BLaER1 treated with 17β-estradiol and CSF1 and Interleukin-3, amounts not matched to agents 10 nM and 100 nM (cell line): ENCODE measurements around the gene NMUR1.
A peak's percentile ranks its signal among the peaks of the same experiment; 100 is the strongest.
"Not testable (repeated sequence)": the region's sequence is repeated elsewhere in the genome, so short reads cannot be mapped to it uniquely, and the experiment has no call there.

Source experiments
- H3K27ac ChIP-seq, 11 experiments: shearing (Covaris generic); formaldehyde crosslinking; 2 replicates each; pipeline ENCODE4 v1.8.1; 2022
- H3K27me3 ChIP-seq, 11 experiments: shearing (Covaris generic); formaldehyde crosslinking; 2 replicates each; pipeline ENCODE4 v1.8.1; 2022
- H3K36me3 ChIP-seq, 11 experiments: shearing (Covaris generic); formaldehyde crosslinking; 2 replicates each; pipeline ENCODE4 v1.8.1; 2022
- H3K4me1 ChIP-seq, 10 experiments: shearing (Covaris generic); formaldehyde crosslinking; 2 replicates each; pipeline ENCODE4 v1.8.1; 2022
- H3K4me2 ChIP-seq, 11 experiments: shearing (Covaris generic); formaldehyde crosslinking; 2 replicates each; pipeline ENCODE4 v1.8.1; 2022
- H3K4me3 ChIP-seq, 10 experiments: shearing (Covaris generic); formaldehyde crosslinking; 2 replicates each; pipeline ENCODE4 v1.8.1; 2022
- H3K9ac ChIP-seq, 11 experiments: shearing (Covaris generic); formaldehyde crosslinking; 2 replicates each; pipeline ENCODE4 v1.8.1; 2022
- H3K9me3 ChIP-seq, 11 experiments: shearing (Covaris generic); formaldehyde crosslinking; replicated peaks in 1 of 11; 2 replicates each; pipeline ENCODE4 v1.8.1; 2022
- H4K20me1 ChIP-seq, 11 experiments: shearing (Covaris generic); formaldehyde crosslinking; 2 replicates each; pipeline ENCODE4 v1.8.1; 2022
- Cebpa-rat ChIP-seq, 11 experiments: shearing (Covaris generic); IDR thresholded peaks; 2 replicates each; pipeline ENCODE4 v1.8.1; 2022

The NMUR1 gene

DNA sequence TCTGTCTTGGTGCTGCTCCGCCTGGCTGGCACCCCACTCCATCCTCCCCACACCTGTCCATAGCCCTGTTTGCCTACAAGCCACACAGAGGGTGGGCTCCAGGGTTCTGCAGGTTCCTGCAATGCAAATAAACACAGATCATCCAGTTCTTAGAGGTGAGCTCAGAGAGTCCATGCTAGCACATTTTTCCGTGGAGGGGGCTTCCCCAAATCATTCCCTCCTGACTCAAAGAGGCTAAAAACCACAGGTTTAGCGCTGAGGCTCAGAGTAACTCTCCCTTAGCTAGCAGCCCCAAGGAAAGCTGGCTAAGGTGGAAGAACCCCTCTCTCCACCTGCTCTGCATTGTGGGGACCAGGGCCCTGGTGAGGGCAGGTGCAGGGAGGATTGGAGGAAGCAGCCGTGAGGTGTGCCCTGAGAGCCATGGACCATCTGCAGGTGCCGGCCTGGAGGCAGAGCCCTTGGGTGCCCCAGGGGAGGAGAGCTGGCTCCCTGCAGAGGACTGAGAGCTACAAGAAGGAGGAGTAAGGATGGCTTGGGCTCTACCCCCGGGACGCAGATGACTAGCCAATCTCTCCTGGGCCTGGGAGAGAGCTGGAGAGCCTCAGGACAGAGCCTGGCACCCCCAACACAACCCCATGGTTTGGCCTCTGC lies 38.7 kb upstream of the NMUR1 start:
- H3K4me2 ChIP-seq = peak overlapping the region; percentile 17 to 72 (median 46); a peak in 21 of 22 replicates
- no peak overlapping the region; a peak in 1 of 22 replicates for H3K9ac ChIP-seq
- no peak overlapping the region for H3K27ac ChIP-seq
- TF ChIP-seq Cebpa-rat (IDR thresholded peaks at IDR 0.05) = no peak
- peaks cover 0 to 18% (median 0%) of the 10 kb centered on the region in 11 experiments; a peak in 4 of 22 replicates for H3K9me3 ChIP-seq
- H4K20me1 ChIP-seq = no peaks in the 10 kb centered on the region
- peaks cover 11 to 20% (median 16%) of the 10 kb centered on the region in 10 experiments; a peak in 18 of 20 replicates for H3K4me1 ChIP-seq
- no peaks in the 10 kb centered on the region for H3K27me3 ChIP-seq
- H3K36me3 ChIP-seq = no peaks in the 10 kb centered on the region
- H3K4me3 ChIP-seq = no peak overlapping the region

DNA sequence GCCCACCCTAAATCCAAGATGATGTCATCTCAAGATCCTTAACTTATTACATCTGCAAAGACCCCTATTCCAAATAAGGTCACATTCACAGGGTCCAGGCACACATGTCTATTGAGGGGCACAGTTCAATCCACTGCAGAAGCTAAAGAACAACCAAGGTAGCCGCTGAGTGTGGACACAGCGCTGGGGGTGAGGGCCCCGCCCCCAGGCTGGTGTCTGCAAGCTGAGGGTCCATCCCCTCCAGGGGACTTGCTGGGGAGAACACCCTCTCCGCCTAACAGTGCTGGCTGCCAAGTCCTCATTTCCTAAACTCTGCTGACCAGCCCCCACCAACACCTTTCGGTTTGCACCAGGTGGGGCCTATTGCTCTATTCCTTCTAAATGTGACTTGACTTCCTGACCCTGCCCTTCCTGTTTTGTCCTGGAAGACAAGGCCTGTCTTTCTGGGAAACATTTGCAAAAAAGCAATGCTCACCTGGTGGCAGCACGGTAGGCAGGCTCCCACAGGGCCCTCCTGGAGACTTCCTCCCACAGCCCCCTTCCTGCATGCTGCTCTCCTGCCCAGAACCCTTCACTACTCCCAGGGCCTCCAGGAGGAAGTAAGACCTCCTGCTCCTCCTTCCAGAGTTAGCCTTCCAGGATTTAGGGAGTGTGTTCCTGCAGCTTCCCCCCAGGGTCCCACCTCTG lies 38.0 kb upstream of the NMUR1 start:
- Histone ChIP-seq H3K36me3 (no peaks in the 10 kb centered on the region), H3K27ac (no peak overlapping the region), H3K9ac (no peak overlapping the region; a peak in 1 of 22 replicates), H3K4me3 (no peak overlapping the region), H4K20me1 (no peaks in the 10 kb centered on the region), H3K9me3 (peaks cover 0 to 18% (median 0%) of the 10 kb centered on the region in 11 experiments; a peak in 4 of 22 replicates), H3K4me1 (peaks cover 11 to 22% (median 16%) of the 10 kb centered on the region in 10 experiments; a peak in 18 of 20 replicates), H3K27me3 (no peaks in the 10 kb centered on the region), H3K4me2 (peak overlapping the region; percentile 17 to 72 (median 46))
- no peak for TF ChIP-seq Cebpa-rat (IDR thresholded peaks at IDR 0.05)

DNA sequence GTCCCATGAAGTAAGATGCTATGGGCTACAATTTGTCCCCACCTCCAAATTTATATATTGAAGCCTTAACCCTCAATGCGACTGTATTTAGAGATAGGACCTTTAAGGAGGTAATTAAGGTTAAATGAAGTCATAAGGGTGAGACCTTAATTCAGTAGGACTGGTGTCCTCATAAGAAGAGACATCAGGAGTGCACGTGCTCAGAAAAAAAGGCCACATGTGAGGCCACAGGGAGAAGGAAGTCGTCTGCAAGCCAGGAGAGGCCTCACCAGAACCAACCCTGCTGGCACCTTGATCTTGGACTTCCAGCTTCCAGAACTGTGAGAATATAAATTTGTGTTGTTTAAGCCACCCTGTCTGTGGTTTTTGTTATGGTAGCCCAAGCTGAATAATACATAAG lies 36.9 kb upstream of the NMUR1 start:
- TF ChIP-seq Cebpa-rat (IDR thresholded peaks at IDR 0.05) = no peak

DNA sequence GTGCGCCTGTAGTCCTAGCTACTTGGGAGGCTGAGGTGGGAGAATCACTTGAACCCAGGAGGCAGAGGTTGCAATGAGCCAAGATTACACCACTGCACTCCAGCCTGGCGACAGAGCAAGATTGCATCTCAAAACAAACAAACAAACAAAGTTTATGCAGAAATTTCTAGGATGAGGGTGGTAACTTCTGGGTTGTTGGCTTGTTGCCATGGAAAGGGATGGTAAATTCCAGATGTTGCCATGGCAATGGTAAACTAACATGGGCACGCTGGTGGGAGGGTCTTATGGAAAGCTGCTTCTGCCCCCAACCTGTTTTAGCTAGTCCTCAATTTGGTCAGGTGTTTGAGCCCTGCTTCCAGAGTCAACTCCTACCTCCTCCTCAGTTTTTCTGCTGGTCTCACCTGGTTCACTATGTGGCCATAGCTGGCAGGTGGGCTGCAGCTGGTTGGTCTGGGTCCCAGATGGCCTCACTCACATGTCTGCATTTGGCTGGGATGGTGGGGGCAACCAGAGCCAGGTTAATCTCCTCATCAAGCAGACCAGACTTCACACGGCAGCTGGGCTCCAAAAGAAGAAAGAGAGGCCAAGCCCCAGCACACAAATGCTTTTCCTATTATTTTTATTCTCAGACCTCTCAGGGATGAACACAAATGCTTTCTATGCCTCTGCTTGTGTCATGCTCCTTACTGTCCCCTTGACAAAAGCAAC lies 35.8 kb upstream of the NMUR1 start:
- H3K36me3 ChIP-seq = no peaks in the 10 kb centered on the region
- no peak overlapping the region for H3K9ac ChIP-seq
- H3K9me3 ChIP-seq = peaks cover 0 to 17% (median 0%) of the 10 kb centered on the region in 11 experiments; a peak in 4 of 22 replicates
- H3K4me1 ChIP-seq = peaks cover 11 to 23% (median 16%) of the 10 kb centered on the region in 10 experiments; a peak in 18 of 20 replicates
- H3K27ac ChIP-seq = no peak overlapping the region
- no peaks in the 10 kb centered on the region for H3K27me3 ChIP-seq
- no peaks in the 10 kb centered on the region for H4K20me1 ChIP-seq
- no peak for TF ChIP-seq Cebpa-rat (IDR thresholded peaks at IDR 0.05)
- H3K4me3 ChIP-seq = no peak overlapping the region
- no peak overlapping the region for H3K4me2 ChIP-seq

More for the DNA sequence above, 36.9 kb upstream of the NMUR1 start:
- Histone ChIP-seq H3K9ac (no peak overlapping the region), H3K4me2 (no peak overlapping the region), H3K27me3 (no peaks in the 10 kb centered on the region), H3K27ac (no peak overlapping the region), H3K9me3 (peaks cover 0 to 18% (median 0%) of the 10 kb centered on the region in 11 experiments; a peak in 4 of 22 replicates), H3K4me1 (peaks cover 11 to 23% (median 16%) of the 10 kb centered on the region in 10 experiments; a peak in 18 of 20 replicates), H3K36me3 (no peaks in the 10 kb centered on the region), H3K4me3 (no peak overlapping the region), H4K20me1 (no peaks in the 10 kb centered on the region)

DNA sequence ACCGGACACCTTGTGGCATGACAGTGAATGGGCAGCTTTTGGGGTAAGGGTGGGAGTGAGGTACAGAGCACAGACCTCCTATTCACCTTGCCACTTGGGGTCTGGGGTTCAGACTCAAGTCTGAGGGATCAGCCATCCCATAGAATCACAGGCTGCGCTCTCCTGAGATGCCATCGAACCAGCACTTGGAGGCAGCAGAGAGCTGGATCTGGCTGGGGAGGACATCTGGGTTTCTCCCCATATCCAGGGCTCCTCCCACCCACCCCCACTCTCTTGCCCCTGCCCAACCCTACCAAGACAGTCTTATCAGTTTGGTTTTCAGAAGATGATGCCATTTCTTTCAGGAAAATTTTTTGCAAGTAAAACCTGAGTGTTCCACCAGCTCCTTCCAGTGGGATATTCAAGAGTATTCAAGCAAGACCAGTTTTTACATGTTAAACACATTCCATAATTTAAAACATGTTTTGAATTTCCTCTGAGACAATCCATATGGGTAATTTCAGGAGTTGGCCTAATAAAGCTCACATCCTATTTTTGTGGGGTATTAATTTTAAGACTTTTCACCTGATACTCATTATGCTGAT lies 33.2 kb upstream of the NMUR1 start:
- no peak for TF ChIP-seq Cebpa-rat (IDR thresholded peaks at IDR 0.05)
- no peak overlapping the region for H3K4me3 ChIP-seq
- peaks cover 0 to 12% (median 0%) of the 10 kb centered on the region in 11 experiments; a peak in 4 of 22 replicates for H3K9me3 ChIP-seq
- H3K4me2 ChIP-seq = no peak overlapping the region
- H4K20me1 ChIP-seq = no peaks in the 10 kb centered on the region
- H3K36me3 ChIP-seq = no peaks in the 10 kb centered on the region
- no peak overlapping the region for H3K27ac ChIP-seq
- H3K9ac ChIP-seq = no peak overlapping the region
- peaks cover 5 to 13% (median 6%) of the 10 kb centered on the region in 10 experiments; a peak in 18 of 20 replicates for H3K4me1 ChIP-seq
- no peaks in the 10 kb centered on the region for H3K27me3 ChIP-seq

DNA sequence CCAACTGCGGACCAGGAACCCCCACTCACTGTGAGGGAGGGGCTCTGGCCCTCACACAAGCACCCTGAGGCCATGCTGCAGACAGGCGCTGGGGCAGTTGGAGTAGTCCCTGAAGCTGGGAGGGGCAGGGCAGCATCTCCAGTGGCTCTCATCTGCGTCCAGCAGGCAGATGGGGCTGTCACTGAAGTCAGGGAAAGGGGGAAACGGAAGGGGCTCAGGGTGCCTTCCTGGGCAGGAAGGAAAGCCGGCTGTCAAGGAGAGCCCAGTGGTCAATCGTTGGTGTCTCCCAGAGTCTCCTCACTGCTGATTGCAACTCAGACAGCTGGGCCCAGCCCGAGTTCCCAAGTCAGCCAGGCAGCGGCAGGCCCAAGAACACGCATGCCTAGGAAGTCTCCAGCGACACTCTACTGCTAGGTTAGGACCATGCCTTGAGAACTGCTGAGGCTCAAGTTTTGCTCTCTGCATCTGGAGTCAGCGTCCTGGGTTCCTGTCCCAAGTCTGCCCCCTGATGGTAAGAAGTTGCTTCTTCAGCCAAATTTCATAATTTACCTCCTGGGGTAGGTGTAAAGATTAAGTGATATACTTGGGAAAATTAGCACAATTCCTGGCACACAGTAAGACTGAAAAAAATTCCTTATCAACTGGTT lies 27.4 kb upstream of the NMUR1 start:
- Histone ChIP-seq H3K27me3 (peaks cover 0 to 45% (median 0%) of the 10 kb centered on the region in 11 experiments; a peak in 5 of 22 replicates), H4K20me1 (peaks cover 0 to 9% (median 0%) of the 10 kb centered on the region in 11 experiments; a peak in 2 of 22 replicates), H3K36me3 (0 out of 22 replicates have a peak, but pooled peaks cover 0 to under 1% (median 0%) of the 10 kb centered on the region in 11 experiments), H3K4me1 (peaks cover 25 to 51% (median 41%) of the 10 kb centered on the region in 10 experiments), H3K4me2 (peak overlapping the region; percentile 64 to 100 (median 82)), H3K9ac (peak overlapping the region in 8 of 11 experiments; percentile 33 to 71 (median 61); a peak in 15 of 22 replicates), H3K27ac (peak overlapping the region in 9 of 11 experiments; percentile 4 to 70 (median 60); a peak in 16 of 22 replicates), H3K9me3 (peaks cover 8 to 11% (median 9%) of the 10 kb centered on the region in 11 experiments), H3K4me3 (0 out of 20 replicates have a peak overlapping the region, but pooled peaks of 2 of the 10 experiments have one; percentile 7)
- no peak for TF ChIP-seq Cebpa-rat (IDR thresholded peaks at IDR 0.05)

DNA sequence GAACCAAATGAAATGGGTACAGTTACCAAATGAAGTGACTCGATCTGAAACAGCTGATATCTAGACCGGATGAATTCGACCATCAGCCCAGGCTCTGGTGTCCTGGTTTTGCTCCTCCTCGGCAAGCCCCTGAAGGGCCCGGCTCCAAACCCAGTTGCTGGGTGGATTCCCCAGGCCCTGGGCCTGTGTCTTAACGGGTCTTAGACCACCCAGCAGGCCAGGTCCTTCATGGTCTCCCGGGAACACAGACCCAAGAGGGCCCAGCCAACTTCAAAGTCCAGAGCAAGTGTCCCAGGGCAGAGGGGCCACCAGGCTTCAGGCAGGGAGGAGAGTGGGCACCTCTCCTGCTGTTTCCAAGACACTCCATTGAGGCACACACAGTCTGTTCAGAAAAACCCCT lies 26.7 kb upstream of the NMUR1 start:
- Histone ChIP-seq H3K9ac (peak overlapping the region in 5 of 11 experiments; percentile 58 to 71 (median 65); a peak in 9 of 22 replicates), H3K4me2 (peak overlapping the region in 10 of 11 experiments; percentile 66 to 100 (median 82); a peak in 20 of 22 replicates)

DNA sequence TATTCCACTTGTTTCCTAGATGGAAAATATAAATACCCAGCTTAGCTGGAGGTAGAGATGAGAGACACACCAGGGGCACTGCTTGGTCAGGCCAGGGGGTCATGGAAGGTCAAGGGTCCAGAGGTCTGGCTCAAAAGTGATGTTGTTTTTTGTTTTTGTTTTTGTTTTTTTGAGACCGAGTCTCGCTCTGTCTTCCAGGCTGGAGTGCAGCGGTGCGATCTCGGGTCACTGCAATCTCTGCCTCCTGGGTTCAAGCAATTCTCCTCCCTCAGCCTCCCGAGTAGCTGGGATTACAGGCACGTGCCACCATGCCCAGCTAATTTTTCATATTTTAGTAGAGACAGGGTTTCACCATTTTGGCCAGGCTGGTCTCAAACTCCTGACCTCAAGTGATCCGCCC lies 26.3 kb upstream of the NMUR1 start:
- Histone ChIP-seq H3K9me3 (peaks cover 20 to 23% (median 21%) of the 10 kb centered on the region in 11 experiments), H3K4me1 (peaks cover 25 to 51% (median 41%) of the 10 kb centered on the region in 10 experiments), H3K27me3 (peaks cover 0 to 51% (median 0%) of the 10 kb centered on the region in 11 experiments; a peak in 5 of 22 replicates), H3K4me2 (peak overlapping the region in 8 of 11 experiments; percentile 67 to 100 (median 84); a peak in 12 of 22 replicates), H3K9ac (peak overlapping the region in 2 of 11 experiments; percentile 8 to 28; a peak in 2 of 22 replicates), H3K27ac (peak overlapping the region in 1 of 11 experiments; percentile 69; a peak in 1 of 22 replicates)
- H3K4me3 ChIP-seq, H4K20me1 ChIP-seq, H3K36me3 ChIP-seq: not testable (repeated sequence)

More for the DNA sequence above, 26.7 kb upstream of the NMUR1 start:
- Histone ChIP-seq H3K4me3 (no peak overlapping the region), H3K27ac (peak overlapping the region in 7 of 11 experiments; percentile 29 to 70 (median 66); a peak in 11 of 22 replicates), H3K27me3 (peaks cover 0 to 49% (median 0%) of the 10 kb centered on the region in 11 experiments; a peak in 5 of 22 replicates), H3K36me3 (peaks cover 0 to 6% (median 0%) of the 10 kb centered on the region in 11 experiments; a peak in 1 of 22 replicates), H3K4me1 (peaks cover 25 to 51% (median 41%) of the 10 kb centered on the region in 10 experiments), H4K20me1 (peaks cover 0 to 9% (median 0%) of the 10 kb centered on the region in 11 experiments; a peak in 2 of 22 replicates), H3K9me3 (peaks cover 15 to 18% (median 16%) of the 10 kb centered on the region in 11 experiments)
- TF ChIP-seq Cebpa-rat (IDR thresholded peaks at IDR 0.05) = no peak
